H1 (cell line): ENCODE measurements around the gene NIT2. TPM values are rescaled to one million over a fixed set of nuclear protein-coding genes. Genes with fewer than 3 reads are reported as not detected.

Experiments
- CHD7 ChIP-seq: fragments of 300-600 bp; sonication (generic); IDR thresholded peaks from 2 replicates; pipeline ENCODE4 v1.7.1; 2012; ENCODE audit warnings: low read length, moderate library complexity, mild to moderate bottlenecking, inconsistent platforms; ENCODE audit not compliant: insufficient replicate concordance
- CTBP2 ChIP-seq: IDR thresholded peaks from 2 replicates; pipeline ENCODE4 v1.7.0; 2011; ENCODE audit warnings: borderline replicate concordance, mild to moderate bottlenecking, moderate library complexity, mixed read lengths, low read length; ENCODE audit not compliant: insufficient read depth, insufficient read length
- JUND ChIP-seq: IDR thresholded peaks from 2 replicates; pipeline ENCODE4 v1.6.1; 2011; ENCODE audit warnings: mild to moderate bottlenecking, improper control_type of control experiment, low read length
- POU5F1 ChIP-seq: IDR thresholded peaks from 2 replicates; pipeline ENCODE4 v1.6.1; 2011; ENCODE audit warnings: low read depth, mild to moderate bottlenecking, low read length, moderate library complexity
- SIN3A ChIP-seq, 2 experiments: IDR thresholded peaks in 1 of 2; conservative IDR thresholded peaks in 1 of 2; 2 replicates each; pipeline ENCODE4 v1.6.1; 2011 to 2012; ENCODE audit warnings: low read length in 2 of 2, improper control_type of control experiment in 1 of 2, low read depth in 1 of 2, mild to moderate bottlenecking in 1 of 2
- polyA plus RNA-seq, 7 experiments: library from polyadenylated mRNA; depleted of rRNA in 3 of 7; stranded (reverse) in 5 of 7; unstranded in 2 of 7; fragments of >200 nt in 5 of 7; fragments of 200-250 nt in 2 of 7; gene quantifications; 1 replicate in 5 of 7; 2 replicates in 1 of 7; 4 replicates in 1 of 7; pipeline versions ENCODE4 v1.2.1 to v1.2.3, GENCODE V29; 2011 to 2013; ENCODE audit warnings: missing spikeins in 2 of 7, mixed read lengths in 2 of 7
- total RNA-seq: library from RNA; stranded (reverse); fragmentation: NEBNext Ultra II Directional; extraction: Animal tissue kit (Norgen Biotek cat#: 25700); gene quantifications from 2 replicates; pipeline ENCODE4 v1.2.1, GENCODE V29; 2021
- TF ChIP-seq, protein P1 (sequence below), 3 experiments: IDR thresholded peaks; 1 replicate in 2 of 3; 2 replicates in 1 of 3; pipeline versions ENCODE4 v1.5.1 to v1.6.1; 2011; ENCODE audit warnings: low read length in 3 of 3, mild to moderate bottlenecking in 3 of 3, inconsistent platforms in 2 of 3, low read depth in 1 of 3, moderate library complexity in 1 of 3; ENCODE audit not compliant: insufficient read depth in 1 of 3; ENCODE audit errors: control extremely low read depth in 1 of 3

NIT2 gene
- total and polyA plus RNA-seq, 2 of the 8 experiments (the other 6 are each of a cell fraction or from before 2014, with no cell fraction given): 15.2 to 25.3 TPM

DNA sequence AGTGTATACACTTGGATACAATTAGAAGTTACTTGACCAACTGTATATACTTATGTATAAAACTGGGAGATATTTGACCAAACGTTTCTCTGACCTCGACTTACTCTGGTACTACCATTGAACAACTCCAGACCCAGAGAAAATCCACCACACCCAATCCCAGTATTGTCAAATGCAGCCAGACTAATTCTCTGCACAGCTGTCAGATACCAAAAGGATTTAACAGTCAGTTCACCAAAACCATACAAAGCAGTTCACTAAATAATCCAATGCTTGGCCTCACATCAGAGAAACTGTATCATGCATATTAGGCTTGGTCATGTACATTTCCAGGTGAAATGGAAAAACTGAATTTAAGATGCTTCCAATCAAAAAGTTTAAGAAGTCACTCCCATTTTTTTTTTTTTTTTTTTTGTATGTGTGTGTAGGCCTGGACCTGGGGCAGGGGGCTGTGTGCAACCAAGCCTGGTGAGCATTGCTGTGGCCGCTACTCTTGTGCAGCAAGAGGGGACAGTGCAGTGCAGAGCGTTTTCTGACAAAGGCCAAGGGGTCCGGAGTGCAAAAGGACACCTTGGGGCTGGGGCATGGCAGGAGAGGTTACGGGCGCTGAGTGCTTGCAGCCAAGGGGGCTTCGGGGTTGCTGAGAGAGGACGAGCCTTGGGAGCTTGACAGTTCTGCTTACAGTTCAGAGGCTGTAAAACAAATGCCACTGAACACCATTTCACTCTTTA lies 64.9 kb downstream of the NIT2 start (continued):
- TF ChIP-seq, protein P1, sequence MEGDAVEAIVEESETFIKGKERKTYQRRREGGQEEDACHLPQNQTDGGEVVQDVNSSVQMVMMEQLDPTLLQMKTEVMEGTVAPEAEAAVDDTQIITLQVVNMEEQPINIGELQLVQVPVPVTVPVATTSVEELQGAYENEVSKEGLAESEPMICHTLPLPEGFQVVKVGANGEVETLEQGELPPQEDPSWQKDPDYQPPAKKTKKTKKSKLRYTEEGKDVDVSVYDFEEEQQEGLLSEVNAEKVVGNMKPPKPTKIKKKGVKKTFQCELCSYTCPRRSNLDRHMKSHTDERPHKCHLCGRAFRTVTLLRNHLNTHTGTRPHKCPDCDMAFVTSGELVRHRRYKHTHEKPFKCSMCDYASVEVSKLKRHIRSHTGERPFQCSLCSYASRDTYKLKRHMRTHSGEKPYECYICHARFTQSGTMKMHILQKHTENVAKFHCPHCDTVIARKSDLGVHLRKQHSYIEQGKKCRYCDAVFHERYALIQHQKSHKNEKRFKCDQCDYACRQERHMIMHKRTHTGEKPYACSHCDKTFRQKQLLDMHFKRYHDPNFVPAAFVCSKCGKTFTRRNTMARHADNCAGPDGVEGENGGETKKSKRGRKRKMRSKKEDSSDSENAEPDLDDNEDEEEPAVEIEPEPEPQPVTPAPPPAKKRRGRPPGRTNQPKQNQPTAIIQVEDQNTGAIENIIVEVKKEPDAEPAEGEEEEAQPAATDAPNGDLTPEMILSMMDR (IDR thresholded peaks at IDR 0.05; ENCODE audit: control extremely low read depth in 1 of 3, insufficient read depth in 1 of 3, low read depth in 1 of 3, low read length in 3 of 3): no peak
- TF ChIP-seq SIN3A (conservative IDR thresholded peaks at IDR 0.05 in 1 of 2, IDR thresholded peaks at IDR 0.05 in 1 of 2; ENCODE audit: low read depth in 1 of 2, low read length in 2 of 2) (no peak), JUND (no peak), CHD7 (no peak), POU5F1 (no peak), CTBP2 (no peak)
